Measurements from ENCODE around the gene KRT85. TPM values are rescaled to one million over a fixed set of nuclear protein-coding genes. Genes with fewer than 3 reads are reported as not detected.
A peak's percentile ranks its signal among the peaks of the same experiment; 100 is the strongest.

Gene KRT85
- total and polyA plus RNA-seq, 2 donors (not counting 3 experiments of a cell fraction or from before 2014, with no cell fraction given), result not detected

- dilution Hi-C loops (cut with MboI; ENCODE audit: extremely low pct_ligation_motif_present, low sequenced_read_pairs), result no loop called here
- H3K79me2 ChIP-seq (ENCODE audit: control insufficient read depth, insufficient read depth, low read length), result no peaks in the 10 kb centered on the region
- H3K4me1 ChIP-seq (ENCODE audit: control insufficient read depth, extremely low read depth, insufficient read depth, low read length), result no peaks in the 10 kb centered on the region
- H3K27me3 ChIP-seq (ENCODE audit: control insufficient read depth in 2 of 2, insufficient read depth in 2 of 2, low read length in 2 of 2), result peaks cover 13 to 14% of the 10 kb centered on the region in 2 experiments
- ChIA-PET POLR2A (no interaction called here), CTCF (interaction anchor here (2.0 to 2.6 kb wide), 2 partner anchors 11 to 34 kb away, joined by 5 to 24 read pairs; no protein-coding TSS in a partner anchor)
- FAIRE-seq, result no peak
- no peak overlapping the region for H2AFZ ChIP-seq (ENCODE audit: low read depth, low read length)
- no peaks in the 10 kb centered on the region for H4K20me1 ChIP-seq (replicated peaks; ENCODE audit: control insufficient read depth, extremely low read depth, insufficient read depth, low read length)
- intact Hi-C loops (cut with micrococcal nuclease), result no loop called here
- no peak overlapping the region for H3K4me3 ChIP-seq (replicated peaks in 1 of 3; ENCODE audit: insufficient read depth in 1 of 3, low read depth in 1 of 3, low read length in 3 of 3)
- no peak for TF ChIP-seq JUN (IDR thresholded peaks at IDR 0.05; ENCODE audit: borderline replicate concordance, insufficient read depth, insufficient read length, low read depth)
- no peak overlapping the region for H3K27ac ChIP-seq (ENCODE audit: insufficient read depth, low read depth, low read length)
- no peaks in the 10 kb centered on the region for H3K9me1 ChIP-seq (replicated peaks; ENCODE audit: control insufficient read depth, extremely low read depth, insufficient read depth, low read length)
- no peaks in the 10 kb centered on the region for H3K36me3 ChIP-seq (ENCODE audit: control insufficient read depth in 2 of 2, extremely low read depth in 1 of 2, insufficient read depth in 2 of 2, low read length in 2 of 2)
- no TSS peak for BruUV-seq (replicated peaks)
- H3K4me2 ChIP-seq (ENCODE audit: insufficient read depth, low read length), result no peak overlapping the region
- H3K9me3 ChIP-seq (replicated peaks; ENCODE audit: control insufficient read depth, insufficient read depth, low read length), result no peaks in the 10 kb centered on the region
- no peak overlapping the region for H3K9ac ChIP-seq (replicated peaks; ENCODE audit: extremely low read depth, insufficient read depth, low read length)
- DNase-seq (ENCODE audit: low read depth, low spot score), result no peak
Measured at GRCh38 chr12:52338241-52338960, 28.9 kb downstream of the KRT85 start.

- H3K9me3 ChIP-seq (replicated peaks; ENCODE audit: control insufficient read depth, insufficient read depth, low read length), result no peaks in the 10 kb centered on the region
- no peak overlapping the region for H2AFZ ChIP-seq (ENCODE audit: low read depth, low read length)
- ChIA-PET CTCF (interaction anchor here (1.1 to 2.6 kb wide), 3 partner anchors 9 to 534 kb away, joined by 3 to 24 read pairs (median 5); no protein-coding TSS in a partner anchor), POLR2A (no interaction called here)
- intact Hi-C loops (cut with micrococcal nuclease), result no loop called here
- no peaks in the 10 kb centered on the region for H3K4me1 ChIP-seq (ENCODE audit: control insufficient read depth, extremely low read depth, insufficient read depth, low read length)
- no peak for FAIRE-seq
- H3K9ac ChIP-seq (replicated peaks; ENCODE audit: extremely low read depth, insufficient read depth, low read length), result no peak overlapping the region
- H3K27ac ChIP-seq (ENCODE audit: insufficient read depth, low read depth, low read length), result no peak overlapping the region
- peaks cover 18 to 20% of the 10 kb centered on the region in 2 experiments for H3K27me3 ChIP-seq (ENCODE audit: control insufficient read depth in 2 of 2, insufficient read depth in 2 of 2, low read length in 2 of 2)
- H3K4me2 ChIP-seq (ENCODE audit: insufficient read depth, low read length), result no peak overlapping the region
- no peak for DNase-seq (ENCODE audit: low read depth, low spot score)
- no peaks in the 10 kb centered on the region for H3K9me1 ChIP-seq (replicated peaks; ENCODE audit: control insufficient read depth, extremely low read depth, insufficient read depth, low read length)
- no peaks in the 10 kb centered on the region for H3K36me3 ChIP-seq (ENCODE audit: control insufficient read depth in 2 of 2, extremely low read depth in 1 of 2, insufficient read depth in 2 of 2, low read length in 2 of 2)
- no TSS peak for BruUV-seq (replicated peaks)
- H3K4me3 ChIP-seq (replicated peaks in 1 of 3; ENCODE audit: insufficient read depth in 1 of 3, low read depth in 1 of 3, low read length in 3 of 3), result no peak overlapping the region
- no peaks in the 10 kb centered on the region for H4K20me1 ChIP-seq (replicated peaks; ENCODE audit: control insufficient read depth, extremely low read depth, insufficient read depth, low read length)
- dilution Hi-C loops (cut with MboI; ENCODE audit: extremely low pct_ligation_motif_present, low sequenced_read_pairs), result no loop called here
- no peaks in the 10 kb centered on the region for H3K79me2 ChIP-seq (ENCODE audit: control insufficient read depth, insufficient read depth, low read length)
- TF ChIP-seq MYC (IDR thresholded peaks at IDR 0.05; ENCODE audit: low read depth, low read length) (no peak), JUN (IDR thresholded peaks at IDR 0.05; ENCODE audit: borderline replicate concordance, insufficient read depth, insufficient read length, low read depth) (no peak), EZH2 (IDR thresholded peaks at IDR 0.05; ENCODE audit: borderline replicate concordance, low read depth, low read length, severe bottlenecking) (no peak), MAX (IDR thresholded peaks at IDR 0.05; ENCODE audit: insufficient read depth, insufficient read length) (no peak), POLR2A (IDR thresholded peaks at IDR 0.05; ENCODE audit: low read depth, low read length) (no peak), CTCF (IDR thresholded peaks at IDR 0.05; ENCODE audit: extremely low read depth in 1 of 2, insufficient read depth in 1 of 2, low read depth in 1 of 2, low read length in 2 of 2) (no peak), FOS (IDR thresholded peaks at IDR 0.05; ENCODE audit: borderline replicate concordance, insufficient read depth, low read length) (peak; percentile 25), GATA2 (IDR thresholded peaks at IDR 0.05; ENCODE audit: insufficient read depth, insufficient read length, low read depth, low read length) (no peak)
Measured at GRCh38 chr12:52337054-52337453, 30.2 kb downstream of the KRT85 start.

All from endothelial cell of umbilical vein (primary cell).